Measurements from ENCODE around the gene DLG2.
"Not testable (repeated sequence)": the region's sequence is repeated elsewhere in the genome, so short reads cannot be mapped to it uniquely, and the experiment has no call there.

DLG2 gene

GRCh38 chr11:84837402-84838069 lies 789.6 kb downstream of the DLG2 start:
- DNase-seq (ENCODE audit: low read depth), result no peak

- DNase-seq (ENCODE audit: low read depth), result no peak
Measured at GRCh38 chr11:84836371-84836770, 790.8 kb downstream of the DLG2 start.

GRCh38 chr11:84833488-84834088 lies 793.6 kb downstream of the DLG2 start:
- no peak for DNase-seq (ENCODE audit: low read depth)

- no peak for DNase-seq (ENCODE audit: low read depth)
Measured at GRCh38 chr11:84830372-84830771, 796.8 kb downstream of the DLG2 start.

- DNase-seq (ENCODE audit: low read depth), result no peak
Measured at GRCh38 chr11:84829162-84829561, 798.0 kb downstream of the DLG2 start.

- no peak for DNase-seq (ENCODE audit: low read depth)
Measured at GRCh38 chr11:84828616-84829015, 798.5 kb downstream of the DLG2 start.

- no peak for DNase-seq (ENCODE audit: low read depth)
Measured at GRCh38 chr11:84825106-84825660, 802.0 kb downstream of the DLG2 start.

- DNase-seq (ENCODE audit: low read depth), result no peak
Measured at GRCh38 chr11:84824624-84825023, 802.5 kb downstream of the DLG2 start.

- no peak for DNase-seq (ENCODE audit: low read depth)
Measured at GRCh38 chr11:84819537-84819936, 807.6 kb downstream of the DLG2 start.

GRCh38 chr11:84819128-84819527 lies 808.0 kb downstream of the DLG2 start:
- no peak for DNase-seq (ENCODE audit: low read depth)

- no peak for DNase-seq (ENCODE audit: low read depth)
Measured at GRCh38 chr11:84817998-84818397, 809.1 kb downstream of the DLG2 start.

GRCh38 chr11:84812471-84812969 lies 814.6 kb downstream of the DLG2 start:
- no peak for DNase-seq (ENCODE audit: low read depth)

GRCh38 chr11:84806354-84806753 lies 820.8 kb downstream of the DLG2 start:
- no peak for DNase-seq (ENCODE audit: low read depth)

GRCh38 chr11:84804041-84804440 lies 823.1 kb downstream of the DLG2 start:
- no peak for DNase-seq (ENCODE audit: low read depth)

GRCh38 chr11:84800755-84801346 lies 826.3 kb downstream of the DLG2 start:
- no peak for DNase-seq (ENCODE audit: low read depth)

GRCh38 chr11:84799112-84799511 lies 828.0 kb downstream of the DLG2 start:
- DNase-seq (ENCODE audit: low read depth), result no peak

- DNase-seq (ENCODE audit: low read depth), result no peak
Measured at GRCh38 chr11:84795698-84796097, 831.4 kb downstream of the DLG2 start.

GRCh38 chr11:84794663-84795443 lies 832.3 kb downstream of the DLG2 start:
- DNase-seq (ENCODE audit: low read depth), result no peak

GRCh38 chr11:84793318-84793717 lies 833.8 kb downstream of the DLG2 start:
- DNase-seq (ENCODE audit: low read depth), result no peak

- DNase-seq (ENCODE audit: low read depth), result no peak
Measured at GRCh38 chr11:84790849-84791427, 836.2 kb downstream of the DLG2 start.

- DNase-seq (ENCODE audit: low read depth), result no peak
Measured at GRCh38 chr11:84788220-84788619, 838.9 kb downstream of the DLG2 start.

- DNase-seq (ENCODE audit: low read depth), result not testable (repeated sequence)
Measured at GRCh38 chr11:84784158-84784557, 843.0 kb downstream of the DLG2 start.

All from T follicular helper cell (primary cell).